HEK293 (cell line): ENCODE results near the gene UTRN.

ENCODE experiments used
- CTCF ChIA-PET: fragments of 350-600 bp; formaldehyde crosslinking; extraction: SDS; loops from one replicate; lab custom pipeline; 2021; ENCODE audit warnings: antibody characterized with exemption; lab: Yijun Ruan, JAX
- POLR2A ChIA-PET: fragments of 300-600 bp; formaldehyde crosslinking; extraction: SDS; loops from one replicate; lab custom pipeline; 2020; ENCODE audit warnings: antibody characterized with exemption, inconsistent platforms; lab: Yijun Ruan, JAX
- H3K27ac ChIP-seq: fragments of 200-500 bp; sonication (Bioruptor generic); 2 replicates; pipeline ENCODE4 v1.5.1; 2014; ENCODE audit warnings: low read depth, low read length, control low read depth, inconsistent platforms; ENCODE audit errors: extremely low read depth
- H3K36me3 ChIP-seq, 2 experiments: fragments of 200-500 bp in 1 of 2; sonication (Bioruptor generic) in 1 of 2; 1 replicate in 1 of 2; 2 replicates in 1 of 2; pipeline ENCODE4 v1.5.1; 2014 to 2017; ENCODE audit warnings: inconsistent platforms in 2 of 2, low read length in 2 of 2; ENCODE audit not compliant: control insufficient read depth in 2 of 2, insufficient read depth in 1 of 2
- H3K4me1 ChIP-seq: fragments of 200-500 bp; sonication (Bioruptor generic); 2 replicates; pipeline ENCODE4 v1.5.1; 2014; ENCODE audit warnings: mild to moderate bottlenecking, low read length, inconsistent platforms; ENCODE audit not compliant: control insufficient read depth, insufficient read depth
- H3K4me3 ChIP-seq: 2 replicates; pipeline ENCODE4 v1.5.1; 2011; ENCODE audit warnings: low read depth, mild to moderate bottlenecking, control low read depth, low read length, moderate library complexity
- H3K9me3 ChIP-seq: fragments of 200-500 bp; sonication (Bioruptor generic); 2 replicates; pipeline ENCODE4 v1.5.1; 2014; ENCODE audit warnings: low read depth, low read length, inconsistent platforms; ENCODE audit not compliant: control insufficient read depth, insufficient read depth
- FEZF1 ChIP-seq: fragments of 450-650 bp; formaldehyde crosslinking; IDR thresholded peaks from 2 replicates; pipeline ENCODE4 v1.5.1; 2016; ENCODE audit warnings: missing biosample characterization, missing genetic modification characterization
- HOXC10 ChIP-seq: sonication (generic); formaldehyde crosslinking; IDR thresholded peaks from 2 replicates; pipeline ENCODE4 v1.8.1; 2023; ENCODE audit warnings: mild to moderate bottlenecking, missing genetic modification reagents
- MYNN ChIP-seq: fragments of 450-650 bp; formaldehyde crosslinking; IDR thresholded peaks from 2 replicates; pipeline ENCODE4 v1.5.1; 2016; ENCODE audit warnings: missing biosample characterization, missing genetic modification characterization, borderline replicate concordance
- PRDM1 ChIP-seq: fragments of 450-650 bp; formaldehyde crosslinking; IDR thresholded peaks from 2 replicates; pipeline ENCODE4; 2016; ENCODE audit warnings: missing biosample characterization, missing genetic modification characterization
- SP3 ChIP-seq: fragments of 450-650 bp; formaldehyde crosslinking; IDR thresholded peaks from 2 replicates; pipeline ENCODE4 v1.5.1; 2016; ENCODE audit warnings: missing biosample characterization, missing genetic modification characterization
- ZBTB20 ChIP-seq: fragments of 450-650 bp; formaldehyde crosslinking; IDR thresholded peaks from 2 replicates; pipeline ENCODE4 v1.5.1; 2016; ENCODE audit warnings: missing biosample characterization, missing genetic modification characterization
- ZBTB8A ChIP-seq: fragments of 450-650 bp; formaldehyde crosslinking; IDR thresholded peaks from 2 replicates; pipeline ENCODE4 v1.5.1; 2016; ENCODE audit warnings: missing biosample characterization, missing genetic modification characterization
- ZNF175 ChIP-seq: fragments of 450-650 bp; formaldehyde crosslinking; IDR thresholded peaks from 2 replicates; pipeline ENCODE4 v1.5.1; 2016; ENCODE audit warnings: missing biosample characterization, missing genetic modification characterization
- ZNF350 ChIP-seq: fragments of 450-650 bp; formaldehyde crosslinking; IDR thresholded peaks from 2 replicates; pipeline ENCODE4 v1.5.0; 2017; ENCODE audit warnings: missing biosample characterization, mild to moderate bottlenecking, missing genetic modification characterization
- ZNF555 ChIP-seq: fragments of 450-650 bp; formaldehyde crosslinking; conservative IDR thresholded peaks from 2 replicates; pipeline ENCODE4 v1.5.1; 2017; ENCODE audit warnings: missing biosample characterization, mild to moderate bottlenecking, missing genetic modification characterization, inconsistent platforms
- TF ChIP-seq, protein P1 (sequence below): fragments of 450-650 bp; formaldehyde crosslinking; IDR thresholded peaks from 2 replicates; pipeline ENCODE4 v1.5.1; 2017; ENCODE audit warnings: missing biosample characterization, missing genetic modification characterization
- TF ChIP-seq, protein P2 (sequence below): fragments of 450-650 bp; formaldehyde crosslinking; IDR thresholded peaks from 2 replicates; pipeline ENCODE4 v1.5.1; 2016; ENCODE audit warnings: missing biosample characterization, missing genetic modification characterization
- TF ChIP-seq, protein P3 (sequence below): fragments of 450-650 bp; formaldehyde crosslinking; IDR thresholded peaks from 2 replicates; pipeline ENCODE4 v1.5.0; 2017; ENCODE audit warnings: missing biosample characterization, missing genetic modification characterization, borderline replicate concordance
- TF ChIP-seq, protein P4 (sequence below): fragments of 450-650 bp; formaldehyde crosslinking; IDR thresholded peaks from 2 replicates; pipeline ENCODE4 v1.5.1; 2016; ENCODE audit warnings: missing biosample characterization, missing genetic modification characterization

Gene UTRN

DNA sequence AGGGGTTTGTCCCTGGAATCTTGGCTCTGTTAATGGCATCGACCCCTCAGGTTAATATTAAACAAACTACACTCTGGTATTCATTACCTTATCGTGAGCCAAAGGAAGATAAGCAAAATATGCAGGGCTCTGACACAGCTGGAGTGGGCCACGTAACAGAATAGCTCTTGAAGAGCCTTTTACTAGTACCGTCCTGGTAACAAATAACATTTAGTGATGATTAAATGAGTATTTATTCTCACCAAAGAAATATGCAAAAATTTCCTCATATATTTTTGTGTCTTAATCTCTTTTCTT, 20.1 kb upstream of the UTRN start:
- Histone ChIP-seq H3K9me3 (no peaks in the 10 kb centered on the region), H3K4me1 (peaks cover 21% of the 10 kb centered on the region), H3K27ac (no peak overlapping the region), H3K4me3 (no peak overlapping the region), H3K36me3 (no peaks in the 10 kb centered on the region)
- TF ChIP-seq, protein P1, sequence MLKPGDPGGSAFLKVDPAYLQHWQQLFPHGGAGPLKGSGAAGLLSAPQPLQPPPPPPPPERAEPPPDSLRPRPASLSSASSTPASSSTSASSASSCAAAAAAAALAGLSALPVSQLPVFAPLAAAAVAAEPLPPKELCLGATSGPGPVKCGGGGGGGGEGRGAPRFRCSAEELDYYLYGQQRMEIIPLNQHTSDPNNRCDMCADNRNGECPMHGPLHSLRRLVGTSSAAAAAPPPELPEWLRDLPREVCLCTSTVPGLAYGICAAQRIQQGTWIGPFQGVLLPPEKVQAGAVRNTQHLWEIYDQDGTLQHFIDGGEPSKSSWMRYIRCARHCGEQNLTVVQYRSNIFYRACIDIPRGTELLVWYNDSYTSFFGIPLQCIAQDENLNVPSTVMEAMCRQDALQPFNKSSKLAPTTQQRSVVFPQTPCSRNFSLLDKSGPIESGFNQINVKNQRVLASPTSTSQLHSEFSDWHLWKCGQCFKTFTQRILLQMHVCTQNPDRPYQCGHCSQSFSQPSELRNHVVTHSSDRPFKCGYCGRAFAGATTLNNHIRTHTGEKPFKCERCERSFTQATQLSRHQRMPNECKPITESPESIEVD (tag by site-specific recombination), result peak; percentile 24; the same call in 1 of the 2 replicates
- TF ChIP-seq HOXC10 (CRISPR knock-in tag) (no peak), FEZF1 (tag by site-specific recombination) (0 out of 2 replicates have a peak, but pooled peaks have one; percentile 8), ZNF175 (no peak), SP3 (tag by site-specific recombination) (no peak)
- TF ChIP-seq, protein P2, sequence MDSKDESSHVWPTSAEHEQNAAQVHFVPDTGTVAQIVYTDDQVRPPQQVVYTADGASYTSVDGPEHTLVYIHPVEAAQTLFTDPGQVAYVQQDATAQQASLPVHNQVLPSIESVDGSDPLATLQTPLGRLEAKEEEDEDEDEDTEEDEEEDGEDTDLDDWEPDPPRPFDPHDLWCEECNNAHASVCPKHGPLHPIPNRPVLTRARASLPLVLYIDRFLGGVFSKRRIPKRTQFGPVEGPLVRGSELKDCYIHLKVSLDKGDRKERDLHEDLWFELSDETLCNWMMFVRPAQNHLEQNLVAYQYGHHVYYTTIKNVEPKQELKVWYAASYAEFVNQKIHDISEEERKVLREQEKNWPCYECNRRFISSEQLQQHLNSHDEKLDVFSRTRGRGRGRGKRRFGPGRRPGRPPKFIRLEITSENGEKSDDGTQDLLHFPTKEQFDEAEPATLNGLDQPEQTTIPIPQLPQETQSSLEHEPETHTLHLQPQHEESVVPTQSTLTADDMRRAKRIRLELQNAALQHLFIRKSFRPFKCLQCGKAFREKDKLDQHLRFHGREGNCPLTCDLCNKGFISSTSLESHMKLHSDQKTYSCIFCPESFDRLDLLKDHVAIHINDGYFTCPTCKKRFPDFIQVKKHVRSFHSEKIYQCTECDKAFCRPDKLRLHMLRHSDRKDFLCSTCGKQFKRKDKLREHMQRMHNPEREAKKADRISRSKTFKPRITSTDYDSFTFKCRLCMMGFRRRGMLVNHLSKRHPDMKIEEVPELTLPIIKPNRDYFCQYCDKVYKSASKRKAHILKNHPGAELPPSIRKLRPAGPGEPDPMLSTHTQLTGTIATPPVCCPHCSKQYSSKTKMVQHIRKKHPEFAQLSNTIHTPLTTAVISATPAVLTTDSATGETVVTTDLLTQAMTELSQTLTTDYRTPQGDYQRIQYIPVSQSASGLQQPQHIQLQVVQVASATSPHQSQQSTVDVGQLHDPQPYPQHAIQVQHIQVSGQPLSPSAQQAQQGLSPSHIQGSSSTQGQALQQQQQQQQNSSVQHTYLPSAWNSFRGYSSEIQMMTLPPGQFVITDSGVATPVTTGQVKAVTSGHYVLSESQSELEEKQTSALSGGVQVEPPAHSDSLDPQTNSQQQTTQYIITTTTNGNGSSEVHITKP (tag by site-specific recombination), result 0 out of 2 replicates have a peak, but pooled peaks have one; percentile 9
- POLR2A ChIA-PET, result interaction anchor here (1.2 to 2.9 kb wide), 3 partner anchors 19 to 48 kb away, joined by 3 to 28 read pairs (median 5); partner anchors contain the start of gene UTRN
- CTCF ChIA-PET, result interaction anchor here (1.0 to 1.2 kb wide), 3 partner anchors 11 to 113 kb away, joined by 3 read pairs; no protein-coding TSS in a partner anchor

DNA sequence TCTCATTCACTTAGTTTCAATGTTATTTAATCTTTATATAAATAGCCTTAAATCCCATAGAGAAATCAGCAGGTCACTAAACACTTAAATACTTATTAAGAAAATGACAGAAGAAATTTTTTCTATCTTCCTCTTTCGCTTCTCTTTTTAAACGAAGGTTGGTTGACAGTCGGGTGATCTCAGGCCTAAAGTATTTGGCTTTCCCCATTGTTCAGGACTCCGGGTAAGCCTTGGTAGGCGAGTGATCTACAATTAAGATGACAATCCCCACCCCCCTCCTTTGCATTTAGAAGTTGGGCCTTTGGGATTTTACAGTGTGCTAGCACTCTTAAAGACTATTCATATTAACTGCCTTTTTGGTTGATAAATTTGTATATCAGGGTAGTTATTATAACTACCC, 19.7 kb upstream of the UTRN start:
- no peak overlapping the region for H3K27ac ChIP-seq
- TF ChIP-seq PRDM1 (tag by site-specific recombination) (peak; percentile 61), ZNF555 (tag by site-specific recombination) (no peak), ZNF350 (tag by site-specific recombination) (no peak), ZBTB20 (tag by site-specific recombination) (no peak), MYNN (no peak), ZBTB8A (tag by site-specific recombination) (no peak)
- TF ChIP-seq, protein P2 (tag by site-specific recombination), result peak; percentile 67
- TF ChIP-seq, protein P3, sequence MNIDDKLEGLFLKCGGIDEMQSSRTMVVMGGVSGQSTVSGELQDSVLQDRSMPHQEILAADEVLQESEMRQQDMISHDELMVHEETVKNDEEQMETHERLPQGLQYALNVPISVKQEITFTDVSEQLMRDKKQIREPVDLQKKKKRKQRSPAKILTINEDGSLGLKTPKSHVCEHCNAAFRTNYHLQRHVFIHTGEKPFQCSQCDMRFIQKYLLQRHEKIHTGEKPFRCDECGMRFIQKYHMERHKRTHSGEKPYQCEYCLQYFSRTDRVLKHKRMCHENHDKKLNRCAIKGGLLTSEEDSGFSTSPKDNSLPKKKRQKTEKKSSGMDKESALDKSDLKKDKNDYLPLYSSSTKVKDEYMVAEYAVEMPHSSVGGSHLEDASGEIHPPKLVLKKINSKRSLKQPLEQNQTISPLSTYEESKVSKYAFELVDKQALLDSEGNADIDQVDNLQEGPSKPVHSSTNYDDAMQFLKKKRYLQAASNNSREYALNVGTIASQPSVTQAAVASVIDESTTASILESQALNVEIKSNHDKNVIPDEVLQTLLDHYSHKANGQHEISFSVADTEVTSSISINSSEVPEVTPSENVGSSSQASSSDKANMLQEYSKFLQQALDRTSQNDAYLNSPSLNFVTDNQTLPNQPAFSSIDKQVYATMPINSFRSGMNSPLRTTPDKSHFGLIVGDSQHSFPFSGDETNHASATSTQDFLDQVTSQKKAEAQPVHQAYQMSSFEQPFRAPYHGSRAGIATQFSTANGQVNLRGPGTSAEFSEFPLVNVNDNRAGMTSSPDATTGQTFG (tag by site-specific recombination), result no peak
- TF ChIP-seq, protein P4, sequence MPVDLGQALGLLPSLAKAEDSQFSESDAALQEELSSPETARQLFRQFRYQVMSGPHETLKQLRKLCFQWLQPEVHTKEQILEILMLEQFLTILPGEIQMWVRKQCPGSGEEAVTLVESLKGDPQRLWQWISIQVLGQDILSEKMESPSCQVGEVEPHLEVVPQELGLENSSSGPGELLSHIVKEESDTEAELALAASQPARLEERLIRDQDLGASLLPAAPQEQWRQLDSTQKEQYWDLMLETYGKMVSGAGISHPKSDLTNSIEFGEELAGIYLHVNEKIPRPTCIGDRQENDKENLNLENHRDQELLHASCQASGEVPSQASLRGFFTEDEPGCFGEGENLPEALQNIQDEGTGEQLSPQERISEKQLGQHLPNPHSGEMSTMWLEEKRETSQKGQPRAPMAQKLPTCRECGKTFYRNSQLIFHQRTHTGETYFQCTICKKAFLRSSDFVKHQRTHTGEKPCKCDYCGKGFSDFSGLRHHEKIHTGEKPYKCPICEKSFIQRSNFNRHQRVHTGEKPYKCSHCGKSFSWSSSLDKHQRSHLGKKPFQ (tag by site-specific recombination), result no peak
- CTCF ChIA-PET, result interaction anchor here (0.7 to 1.3 kb wide), 2 partner anchors 49 to 217 kb away, joined by 3 to 4 read pairs; no protein-coding TSS in a partner anchor
- H3K9me3 ChIP-seq, result no peaks in the 10 kb centered on the region
- no peaks in the 10 kb centered on the region for H3K36me3 ChIP-seq
- POLR2A ChIA-PET, result interaction anchor here (0.7 to 2.9 kb wide), 4 partner anchors 12 to 27 kb away, joined by 3 to 28 read pairs (median 3); partner anchors contain the start of gene UTRN
- H3K4me3 ChIP-seq, result no peak overlapping the region
- H3K4me1 ChIP-seq, result peaks cover 21% of the 10 kb centered on the region
